ENCODE results near the gene BABAM1. TPM values are rescaled to one million over a fixed set of nuclear protein-coding genes. Genes with fewer than 3 reads are reported as not detected.

BABAM1 gene
- total and polyA plus RNA-seq, 12 donors, result 68.5 to 162 (median 81.2) TPM

- Histone ChIP-seq H3K36me3 (replicated peaks in 1 of 2) (peaks cover 0 to 31% of the 10 kb centered on the region in 2 donors), H3K27ac (no peak overlapping the region), H3K4me3 (no peak overlapping the region), H3K9me3 (replicated peaks in 1 of 3) (no peaks in the 10 kb centered on the region), H3K27me3 (no peaks in the 10 kb centered on the region), H3K4me1 (replicated peaks in 1 of 2) (peaks cover 21 to 29% of the 10 kb centered on the region in 2 donors)
- WGBS, 4 donors, result 86 to 89% (median 88%) methylated on average over 12 to 25 of the region's 25 CpGs
- DNase-seq, result no peak
- TF ChIP-seq POLR2A (IDR thresholded peaks at IDR 0.05) (no peak), CTCF (IDR thresholded peaks at IDR 0.05) (no peak)
- intact Hi-C loops (cut with DNase I), result no loop called here
These were observed 35.0 kb upstream of the BABAM1 start for GRCh38 chr19:17232258-17232657.

GRCh38 chr19:17234911-17235299 is 32.3 kb upstream of the BABAM1 start:
- Histone ChIP-seq H3K4me3 (peak overlapping the region in 2 of 4 donors; percentile 10 to 86), H3K27ac (peak overlapping the region; percentile 5 to 89 (median 46)), H3K27me3 (no peaks in the 10 kb centered on the region), H3K9me3 (replicated peaks in 1 of 3) (no peaks in the 10 kb centered on the region), H3K36me3 (replicated peaks in 1 of 2) (peaks cover 0 to 32% of the 10 kb centered on the region in 2 donors), H3K4me1 (replicated peaks in 1 of 2) (peaks cover 21 to 23% of the 10 kb centered on the region in 2 donors)
- 10 to 23% (median 16%) methylated on average over 7 to 11 of the region's 11 CpGs for WGBS, 4 donors
- peak in 6 of 7 donors; percentile 60 to 77 (median 70) for DNase-seq
- TF ChIP-seq POLR2A (IDR thresholded peaks at IDR 0.05) (no peak), CTCF (IDR thresholded peaks at IDR 0.05) (no peak)
- intact Hi-C loops (cut with DNase I), result no loop called here

- peak overlapping the region in 2 of 4 donors; percentile 10 to 86 for H3K4me3 ChIP-seq
- no peaks in the 10 kb centered on the region for H3K27me3 ChIP-seq
- peaks cover 21 to 23% of the 10 kb centered on the region in 2 donors for H3K4me1 ChIP-seq (replicated peaks in 1 of 2)
- peak overlapping the region; percentile 5 to 89 (median 46) for H3K27ac ChIP-seq
- DNase-seq, result peak; percentile 68 to 80 (median 73)
- peaks cover 0 to 37% of the 10 kb centered on the region in 2 donors for H3K36me3 ChIP-seq (replicated peaks in 1 of 2)
- H3K9me3 ChIP-seq (replicated peaks in 1 of 3), result no peaks in the 10 kb centered on the region
- 0 to 14% (median 2%) methylated on average over 5 to 80 of the region's 80 CpGs for WGBS, 4 donors
- no peak for TF ChIP-seq POLR2A (IDR thresholded peaks at IDR 0.05)
- TF ChIP-seq CTCF (IDR thresholded peaks at IDR 0.05), result peak in 3 of 6 experiments; percentile 13 to 43 (median 43)
- intact Hi-C loops (cut with DNase I), result no loop called here
These were observed 31.8 kb upstream of the BABAM1 start for GRCh38 chr19:17235300-17235970.

- peaks cover 21 to 23% of the 10 kb centered on the region in 2 donors for H3K4me1 ChIP-seq (replicated peaks in 1 of 2)
- no peaks in the 10 kb centered on the region for H3K9me3 ChIP-seq (replicated peaks in 1 of 3)
- 7 to 16% (median 12%) methylated on average over 5 to 25 of the region's 27 CpGs for WGBS, 4 donors
- H3K27me3 ChIP-seq, result no peaks in the 10 kb centered on the region
- peak overlapping the region in 2 of 4 donors; percentile 10 to 86 for H3K4me3 ChIP-seq
- DNase-seq, result peak in 3 of 7 donors; percentile 35 to 42 (median 38)
- peak overlapping the region in 3 of 5 donors; percentile 46 to 89 (median 88) for H3K27ac ChIP-seq
- intact Hi-C loops (cut with DNase I), result no loop called here
- peaks cover 0 to 37% of the 10 kb centered on the region in 2 donors for H3K36me3 ChIP-seq (replicated peaks in 1 of 2)
- TF ChIP-seq CTCF (IDR thresholded peaks at IDR 0.05), result no peak
- no peak for TF ChIP-seq POLR2A (IDR thresholded peaks at IDR 0.05)
These were observed 31.1 kb upstream of the BABAM1 start for GRCh38 chr19:17235971-17236777.
